ENCODE results near the gene DOHH.

The DOHH gene

GRCh38 chr19:3500429-3501101, at the start of gene DOHH:
Gene DOHH, minus strand, starts transcription at chr19:3500674. Its CDS starts 3,860 bp downstream, at chr19:3496814.
- DNase-seq = peak; percentile 93

DNA sequence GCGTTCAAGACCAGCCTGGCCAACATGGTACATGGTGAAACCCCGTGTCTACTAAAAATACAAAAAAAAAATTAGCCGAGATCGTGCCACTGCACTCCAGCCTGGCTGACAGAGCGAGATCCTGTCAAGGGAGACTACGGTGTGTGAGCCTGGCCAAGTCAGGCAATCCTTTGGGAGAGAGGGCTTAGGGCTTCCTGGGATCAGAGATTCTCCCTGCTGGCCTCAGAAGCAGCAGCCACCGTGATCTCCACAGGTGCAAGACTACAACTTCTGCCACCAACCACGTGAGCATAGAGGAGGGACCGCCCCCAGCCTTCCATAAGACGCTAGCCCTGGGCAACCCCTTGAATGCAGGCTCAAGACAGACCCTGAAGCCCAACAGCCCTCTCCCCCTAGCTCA, 49.3 kb upstream of the DOHH start:
- no peak for DNase-seq

DNA sequence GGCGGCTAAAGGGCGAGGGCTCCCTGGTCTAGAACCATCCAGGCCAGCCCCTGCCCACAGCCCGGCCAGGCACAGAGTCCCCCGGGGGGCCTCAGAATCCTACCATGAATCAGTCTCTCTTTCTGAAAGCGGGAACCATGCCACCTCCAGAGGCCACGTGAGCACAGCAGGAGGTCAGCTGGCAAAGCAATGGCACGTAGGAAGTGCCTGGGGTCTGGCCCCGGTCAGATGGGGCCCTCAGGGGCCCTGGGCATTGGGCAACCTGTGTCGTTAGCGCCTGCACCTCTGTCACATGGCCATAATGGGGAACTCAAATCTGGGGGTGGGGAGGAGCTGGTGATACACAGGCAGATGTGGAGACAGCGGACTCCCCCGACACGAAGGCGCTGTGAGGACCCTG, 48.1 kb upstream of the DOHH start:
- no peak for DNase-seq

DNA sequence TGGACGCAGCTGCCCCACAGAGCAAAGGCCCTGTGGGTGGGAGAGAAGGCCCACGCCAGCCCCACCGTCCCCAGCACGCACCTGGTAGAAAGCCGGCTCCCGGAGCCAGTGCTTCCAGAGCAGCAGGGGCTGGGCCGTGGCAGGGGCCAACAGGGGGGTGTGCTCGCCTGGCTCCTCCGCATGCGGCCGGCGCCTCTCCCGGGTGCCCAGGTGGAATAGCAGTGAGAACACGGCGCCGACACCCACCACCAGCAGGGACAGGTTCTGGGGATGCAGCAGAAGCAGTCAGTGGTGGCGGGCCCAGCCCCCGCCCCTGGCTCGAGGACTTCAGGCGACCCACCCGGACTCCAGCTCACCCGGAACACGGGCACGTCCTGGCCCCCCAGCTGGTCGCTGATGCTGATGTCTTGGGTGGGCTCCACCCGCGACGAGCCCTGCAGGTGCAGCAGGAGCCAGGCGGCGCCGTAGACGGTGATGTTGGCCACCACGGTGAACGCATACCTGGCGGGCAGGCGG, 47.4 kb upstream of the DOHH start:
- no peak for DNase-seq

GRCh38 chr19:3547301-3547731, 46.8 kb upstream of the DOHH start:
- DNase-seq = no peak

DNA sequence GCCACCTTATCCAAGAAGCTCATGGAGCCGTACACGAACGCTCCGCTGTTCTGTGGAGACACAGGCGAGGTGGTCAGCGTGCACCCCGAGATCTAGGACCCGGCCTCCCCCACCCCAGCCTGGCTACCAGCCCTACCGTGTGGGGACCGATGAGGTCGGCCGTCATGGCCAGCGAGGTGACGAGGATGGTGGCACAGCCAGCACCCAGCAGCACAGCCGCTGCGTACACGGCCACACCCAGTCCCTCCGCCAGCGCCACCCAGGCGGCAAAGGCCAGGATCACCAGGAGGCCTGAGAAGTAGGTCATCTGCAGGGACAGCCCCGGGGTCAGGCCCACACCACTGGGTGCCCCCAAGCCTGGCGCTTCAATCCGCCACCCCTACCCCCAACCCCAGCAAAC, 45.6 kb upstream of the DOHH start:
- no peak for DNase-seq

DNA sequence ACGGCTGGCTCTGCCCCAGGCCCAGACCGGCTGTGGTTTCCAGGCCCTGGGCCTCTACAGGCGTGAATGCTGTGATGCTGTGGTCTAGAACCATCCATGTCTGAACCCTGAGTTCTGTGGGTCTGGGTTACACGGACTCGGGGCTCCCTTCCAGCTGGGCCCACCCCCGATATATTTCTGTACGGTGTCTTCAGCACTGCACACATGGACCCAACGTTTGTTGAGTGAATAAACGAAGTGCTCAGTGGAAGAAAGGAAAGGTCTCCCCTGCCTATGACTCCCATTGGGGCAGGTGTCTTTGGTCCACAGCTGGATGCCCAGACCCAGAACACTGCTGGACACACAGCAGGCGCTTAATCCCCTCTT, 45.2 kb upstream of the DOHH start:
- no peak for DNase-seq

DNA sequence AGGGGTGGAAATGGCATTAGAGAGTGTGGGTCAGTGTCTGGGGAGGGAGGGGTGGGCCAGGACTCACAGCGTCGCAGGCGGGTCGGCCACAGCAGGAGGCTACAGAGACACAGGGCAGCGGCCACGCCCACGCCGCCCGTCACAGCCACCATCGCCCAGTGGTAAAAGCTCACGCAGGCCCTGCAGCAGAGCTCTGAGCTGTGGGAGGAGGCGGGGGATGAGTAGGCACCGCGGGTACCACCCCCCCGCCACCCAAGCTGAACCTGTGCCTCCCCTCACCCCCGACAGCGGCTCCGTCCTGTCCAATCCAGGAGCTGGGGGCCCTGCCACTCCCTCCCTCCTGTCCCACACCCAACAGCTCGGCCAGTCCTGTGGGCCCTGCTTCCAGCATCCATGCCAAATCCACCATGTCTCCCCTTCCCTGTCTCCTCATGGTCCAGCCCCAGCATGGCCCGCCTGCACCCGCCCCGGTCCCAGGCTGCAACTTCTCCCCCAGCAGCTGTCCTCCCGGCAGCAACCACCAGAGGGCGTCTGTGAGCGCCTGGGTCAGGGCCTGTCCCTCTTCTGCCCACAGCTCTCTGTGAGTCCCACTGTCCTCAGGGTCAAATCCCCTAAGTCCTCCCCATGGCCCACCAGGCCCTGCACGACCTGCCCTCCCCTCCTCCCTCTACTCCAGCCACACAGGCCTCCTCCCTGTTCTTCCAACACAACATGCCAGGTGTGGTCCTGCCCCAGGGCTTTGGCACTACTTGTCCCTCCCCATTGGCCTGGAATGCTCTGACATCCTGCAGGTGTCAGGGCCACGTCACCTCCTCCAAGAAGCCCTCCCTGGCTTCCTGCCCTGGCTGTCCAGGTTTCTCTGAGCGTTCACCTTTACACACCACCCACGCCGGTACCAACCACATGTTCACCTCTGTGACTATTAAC, 44.5 kb upstream of the DOHH start:
- no peak for DNase-seq

- DNase-seq = no peak
Measured at GRCh38 chr19:3544058-3544376, 43.5 kb upstream of the DOHH start.

DNA sequence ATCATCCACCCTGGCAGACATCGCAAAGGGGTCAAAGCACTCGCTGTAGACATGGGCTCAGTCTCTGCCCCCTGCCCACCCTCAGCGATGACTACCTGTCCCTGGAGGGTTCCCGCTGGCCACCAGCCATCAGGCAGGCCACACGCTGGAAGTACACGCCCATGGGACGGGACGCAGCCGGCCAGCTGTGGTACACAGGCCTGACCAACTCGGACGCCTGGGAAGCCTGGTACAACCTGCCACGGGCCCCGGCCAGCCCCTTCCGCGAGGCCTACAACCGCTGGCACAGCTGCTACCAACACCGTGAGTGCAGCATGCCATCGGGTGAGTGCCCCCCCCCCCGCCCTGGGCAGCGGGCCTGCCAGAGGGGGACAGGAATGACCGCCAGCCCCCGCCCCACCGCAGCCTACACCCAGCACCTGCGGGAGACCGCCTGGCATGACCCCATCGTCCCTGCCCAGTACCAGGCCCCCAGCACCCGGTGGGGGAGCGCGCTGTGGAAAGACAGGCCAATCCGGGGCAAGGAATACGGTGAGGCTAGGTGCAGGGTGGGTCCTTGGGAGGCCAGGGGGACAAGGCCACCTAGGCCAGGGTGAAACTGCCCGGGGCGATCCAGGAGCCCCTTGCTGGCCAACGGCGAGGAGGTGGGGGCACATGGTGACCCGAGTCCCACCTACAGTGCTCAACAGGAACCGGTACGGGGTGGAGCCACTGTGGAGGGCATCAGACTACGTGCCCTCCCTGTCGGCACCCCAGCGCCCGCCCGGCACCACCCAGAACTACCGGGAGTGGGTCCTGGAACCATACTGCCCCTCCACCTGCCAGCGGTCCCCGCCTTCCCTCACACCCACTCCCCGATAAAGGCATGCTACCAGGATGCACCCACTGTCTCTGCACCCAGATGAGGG, 42.9 kb upstream of the DOHH start:
- no peak for DNase-seq

DNA sequence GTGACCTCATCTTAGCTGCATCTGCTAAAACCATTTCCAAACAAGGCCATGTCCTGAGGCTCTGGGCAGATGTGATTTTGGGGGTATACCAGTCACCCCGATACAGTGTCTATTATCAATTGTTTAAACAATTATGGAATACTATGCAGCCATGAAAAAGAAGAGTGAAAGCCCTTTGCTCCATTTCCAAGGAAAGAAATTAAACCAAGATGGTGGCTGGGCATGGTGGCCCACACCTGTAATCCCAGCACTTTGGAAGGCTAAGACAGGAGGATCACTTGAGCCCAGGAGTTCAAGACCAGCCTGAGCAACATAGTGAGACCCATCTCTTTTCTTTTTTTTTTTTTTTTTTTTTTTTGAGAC, 39.3 kb upstream of the DOHH start:
- no peak for DNase-seq

DNA sequence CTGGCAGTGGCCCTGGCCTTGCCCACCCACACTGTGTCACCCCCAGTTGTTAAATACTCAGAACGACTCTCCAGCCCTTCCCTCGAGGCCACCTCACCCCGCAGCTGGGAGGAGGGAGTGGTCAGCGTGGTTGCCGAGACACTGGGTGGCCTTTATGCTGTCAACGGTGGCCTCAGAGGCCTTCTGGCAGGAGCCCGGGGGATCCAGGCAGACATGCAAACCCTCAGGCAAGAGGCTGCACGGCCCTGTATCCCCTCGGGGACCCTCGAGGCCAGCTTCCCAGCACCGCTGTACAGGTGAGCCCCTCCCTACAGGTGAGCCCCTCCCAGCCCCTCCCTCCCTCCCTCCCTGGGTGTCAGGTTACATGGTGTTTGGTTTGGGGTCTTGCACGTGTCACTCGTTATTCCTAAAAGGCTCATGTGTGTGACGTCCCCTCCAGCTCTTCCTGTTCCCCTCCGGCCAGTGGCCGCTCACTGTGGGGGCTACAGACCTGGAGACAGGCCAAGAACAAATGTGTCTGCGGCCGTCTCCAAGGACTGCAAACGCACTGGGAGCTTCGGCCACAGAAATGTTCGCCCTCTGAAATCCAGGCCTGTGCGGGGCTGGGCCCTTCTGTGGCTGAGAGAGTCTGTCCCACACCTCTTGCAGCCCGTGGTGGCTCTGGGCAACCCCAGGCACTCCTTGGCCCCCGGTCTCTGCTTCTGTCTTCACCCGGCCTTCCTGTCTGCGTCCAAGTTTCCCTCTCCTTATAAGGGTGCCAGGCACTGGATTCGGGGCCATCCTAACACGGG, 38.7 kb upstream of the DOHH start, which contains the start of gene TEKTIP1:
TEKTIP1 (plus strand) TSS at position 210 of the 791 bp plus-strand sequence; CDS start at position 214, 4 bp downstream.
- no peak for DNase-seq

DNA sequence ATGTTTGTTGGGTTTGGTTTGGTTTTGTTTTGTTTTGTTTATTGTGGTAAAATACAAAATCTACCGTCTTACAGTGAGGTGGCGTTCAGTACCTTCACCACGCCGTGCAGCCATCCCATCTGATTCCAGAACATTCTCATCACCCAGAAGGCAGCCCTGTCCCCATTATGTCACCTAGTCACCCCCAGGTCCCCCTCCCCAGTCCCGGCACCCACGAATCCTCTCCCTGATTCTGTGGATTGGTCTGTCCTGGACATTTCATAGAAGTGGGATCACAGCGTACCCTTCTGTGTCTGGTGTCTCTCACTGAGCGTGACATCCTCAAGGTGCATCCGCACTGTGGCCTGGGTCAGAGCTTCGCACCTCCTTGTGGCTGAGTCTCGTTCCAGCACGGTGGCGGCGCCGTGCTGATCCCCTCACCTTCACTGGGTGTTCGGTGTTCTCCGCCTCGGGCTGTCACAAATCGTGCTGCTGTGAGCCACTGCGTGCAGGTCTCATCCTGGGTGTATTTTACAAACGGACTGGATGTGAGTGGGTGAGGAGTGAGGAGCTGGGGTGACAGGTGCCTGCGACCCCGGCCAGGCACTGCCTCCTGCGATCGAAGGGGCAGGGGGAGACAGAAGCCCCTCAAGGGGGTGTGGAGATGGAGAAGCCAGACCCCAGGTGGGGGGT, 37.9 kb upstream of the DOHH start:
- DNase-seq = no peak

DNA sequence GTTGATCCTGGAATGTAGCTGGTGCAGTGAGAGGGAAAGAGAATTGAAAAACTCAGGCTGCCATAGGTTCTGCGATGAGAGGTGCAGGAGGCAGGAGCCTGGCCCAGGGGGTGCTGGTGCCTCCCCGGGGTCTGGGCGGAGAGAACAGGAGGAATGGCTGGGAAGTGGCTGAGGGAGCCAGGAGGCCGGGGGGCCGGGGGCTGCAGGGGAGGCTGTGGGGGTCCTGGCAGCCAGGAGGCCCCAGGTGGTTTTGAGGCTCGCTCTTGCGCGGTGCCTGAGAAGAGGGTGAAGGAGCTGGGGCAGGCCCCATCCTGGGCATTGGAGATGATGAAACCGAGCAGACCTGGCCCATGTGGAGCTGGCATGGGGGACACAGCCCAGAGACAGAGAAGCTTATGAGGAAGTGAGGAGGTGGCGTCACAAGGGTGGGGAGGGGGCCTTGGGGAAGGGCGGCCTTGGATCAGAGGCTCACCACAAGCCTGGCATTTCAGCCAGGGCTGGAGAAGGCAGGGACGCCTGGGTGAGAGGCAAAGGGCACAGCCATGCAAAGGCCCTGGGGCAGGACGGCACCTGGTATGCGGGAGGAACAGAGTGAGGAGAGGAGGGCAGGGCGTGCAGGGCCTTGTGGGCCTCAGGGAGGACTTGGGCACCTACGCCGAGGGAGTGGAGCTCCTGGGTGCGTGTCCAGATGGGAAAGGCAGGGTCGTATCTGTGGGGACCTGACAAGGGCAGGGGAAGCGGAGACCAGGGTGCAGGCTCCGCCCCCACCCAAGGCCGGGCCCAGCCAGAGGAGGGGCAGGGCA, 37.2 kb upstream of the DOHH start:
- no peak for DNase-seq

DNA sequence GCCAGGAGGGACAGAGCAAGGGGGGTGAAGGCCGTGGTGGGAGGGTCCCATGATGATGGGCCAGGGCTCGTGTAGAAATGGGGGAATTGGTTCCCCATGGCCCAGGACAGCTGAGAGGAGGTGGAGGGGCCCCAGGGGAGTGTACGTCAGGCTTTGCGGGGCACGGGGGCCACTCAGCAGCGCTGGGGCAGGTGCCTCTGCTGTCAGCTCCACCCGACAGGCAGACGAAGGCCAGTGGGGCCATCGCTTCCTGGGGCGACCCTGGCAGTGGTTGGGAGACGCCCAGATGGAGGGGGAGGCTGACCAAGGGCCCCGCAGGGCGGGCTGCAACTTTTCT, 36.6 kb upstream of the DOHH start:
- no peak for DNase-seq

GRCh38 chr19:3536429-3537100, 36.1 kb upstream of the DOHH start:
- DNase-seq = no peak

GRCh38 chr19:3535981-3536380, 35.5 kb upstream of the DOHH start:
- no peak for DNase-seq

DNA sequence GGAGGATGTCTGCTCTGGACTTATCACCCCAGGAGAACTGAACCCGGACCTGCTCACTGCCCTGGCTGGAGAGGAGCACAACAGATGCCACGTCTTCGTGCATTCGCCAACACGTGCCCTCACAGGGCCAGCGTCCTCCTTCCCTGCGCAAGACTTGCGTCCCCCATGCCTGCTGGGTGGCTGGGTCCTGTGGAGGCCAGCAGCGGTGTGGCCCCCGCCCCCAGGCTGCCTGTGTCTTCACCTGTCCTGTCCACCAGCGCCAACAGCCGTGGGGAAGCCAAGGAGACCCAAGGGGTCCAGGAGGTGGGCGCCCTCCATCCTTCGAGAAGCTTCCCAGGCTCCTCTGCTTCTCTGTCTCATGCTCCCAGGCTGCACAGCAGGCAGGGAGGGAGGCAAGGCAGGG, 35.1 kb upstream of the DOHH start:
- no peak for DNase-seq

DNA sequence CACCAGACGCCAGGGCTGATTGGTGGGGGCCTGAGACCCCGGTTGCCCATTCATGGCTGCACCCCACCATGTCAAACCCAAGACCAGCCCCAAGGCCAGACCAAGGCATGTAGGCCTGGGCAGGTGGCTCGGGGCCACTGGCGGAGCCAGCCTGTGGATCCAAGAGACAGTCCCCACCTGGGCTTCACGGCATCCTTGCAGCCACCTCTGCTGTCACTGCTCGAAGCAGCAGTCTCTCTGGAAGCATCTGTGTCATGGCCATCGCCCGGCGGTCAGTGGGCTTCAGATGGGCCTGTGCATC, 34.7 kb upstream of the DOHH start:
- no peak for DNase-seq

DNA sequence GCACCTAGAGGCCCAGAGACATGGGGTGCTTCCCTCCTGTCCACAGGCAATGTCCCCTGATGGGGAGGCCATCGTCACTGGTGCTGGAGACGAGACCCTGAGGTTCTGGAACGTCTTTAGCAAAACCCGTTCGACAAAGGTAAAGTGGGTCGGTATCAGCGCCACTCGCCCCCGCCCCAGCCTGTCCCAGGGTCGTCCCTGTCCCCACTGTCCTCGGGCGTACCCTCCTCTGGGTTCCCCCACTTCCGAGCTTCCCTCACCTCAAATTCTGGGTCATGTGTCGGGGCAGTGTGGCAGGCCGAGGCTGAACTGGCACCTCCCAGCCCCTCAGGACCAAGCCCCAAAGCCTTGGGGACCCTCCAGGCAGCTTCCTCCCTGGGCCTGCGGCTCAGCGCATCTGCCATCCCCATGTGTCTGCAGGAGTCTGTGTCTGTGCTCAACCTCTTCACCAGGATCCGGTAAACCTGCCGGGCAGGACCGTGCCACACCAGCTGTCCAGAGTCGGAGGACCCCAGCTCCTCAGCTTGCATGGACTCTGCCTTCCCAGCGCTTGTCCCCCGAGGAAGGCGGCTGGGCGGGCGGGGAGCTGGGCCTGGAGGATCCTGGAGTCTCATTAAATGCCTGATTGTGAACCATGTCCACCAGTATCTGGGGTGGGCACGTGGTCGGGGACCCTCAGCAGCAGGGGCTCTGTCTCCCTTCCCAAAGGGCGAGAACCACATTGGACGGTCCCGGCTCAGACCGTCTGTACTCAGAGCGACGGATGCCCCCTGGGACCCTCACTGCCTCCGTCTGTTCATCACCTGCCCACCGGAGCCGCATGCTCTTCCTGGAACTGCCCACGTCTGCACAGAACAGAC, 34.1 kb upstream of the DOHH start:
- DNase-seq = no peak
